NB4 (cell line): ENCODE results near the gene ZNF638.

Experiments used
- CTCF ChIP-seq: IDR thresholded peaks from one replicate; pipeline ENCODE4 v1.5.1; 2012; ENCODE audit warnings: low read depth, low read length
- POLR2A ChIP-seq: IDR thresholded peaks from 2 replicates; pipeline ENCODE4 v1.6.1; 2011; ENCODE audit warnings: mild to moderate bottlenecking; ENCODE audit not compliant: insufficient read length; ENCODE audit errors: extremely low read depth
- TF ChIP-seq, protein P1 (sequence below): IDR thresholded peaks from 2 replicates; pipeline ENCODE4 v1.6.1; 2011; ENCODE audit warnings: low read depth, low read length

DNA sequence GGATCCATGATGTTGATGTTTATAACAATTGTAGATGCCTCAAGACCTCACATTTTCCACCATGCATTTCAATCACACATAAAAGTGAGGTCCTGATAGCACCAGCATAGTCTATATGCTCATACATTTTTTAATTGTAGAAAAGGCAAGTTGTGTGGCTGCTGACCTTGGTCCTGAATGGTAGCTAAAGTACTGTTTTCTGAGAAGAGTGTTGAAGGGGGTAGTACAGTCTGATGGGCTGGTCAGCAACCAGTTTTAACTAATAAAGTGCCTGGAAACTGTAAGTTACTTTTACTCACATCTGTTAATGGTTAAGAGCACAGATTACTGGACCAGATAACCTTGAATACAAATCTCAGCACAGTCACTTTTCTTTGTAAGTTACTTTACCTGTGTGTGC lies 15.9 kb downstream of the ZNF638 start:
- no peak for TF ChIP-seq CTCF
- TF ChIP-seq POLR2A = no peak
- TF ChIP-seq, protein P1, sequence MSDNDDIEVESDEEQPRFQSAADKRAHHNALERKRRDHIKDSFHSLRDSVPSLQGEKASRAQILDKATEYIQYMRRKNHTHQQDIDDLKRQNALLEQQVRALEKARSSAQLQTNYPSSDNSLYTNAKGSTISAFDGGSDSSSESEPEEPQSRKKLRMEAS = no peak
